ENCODE results near the gene DAAM1.

DNA sequence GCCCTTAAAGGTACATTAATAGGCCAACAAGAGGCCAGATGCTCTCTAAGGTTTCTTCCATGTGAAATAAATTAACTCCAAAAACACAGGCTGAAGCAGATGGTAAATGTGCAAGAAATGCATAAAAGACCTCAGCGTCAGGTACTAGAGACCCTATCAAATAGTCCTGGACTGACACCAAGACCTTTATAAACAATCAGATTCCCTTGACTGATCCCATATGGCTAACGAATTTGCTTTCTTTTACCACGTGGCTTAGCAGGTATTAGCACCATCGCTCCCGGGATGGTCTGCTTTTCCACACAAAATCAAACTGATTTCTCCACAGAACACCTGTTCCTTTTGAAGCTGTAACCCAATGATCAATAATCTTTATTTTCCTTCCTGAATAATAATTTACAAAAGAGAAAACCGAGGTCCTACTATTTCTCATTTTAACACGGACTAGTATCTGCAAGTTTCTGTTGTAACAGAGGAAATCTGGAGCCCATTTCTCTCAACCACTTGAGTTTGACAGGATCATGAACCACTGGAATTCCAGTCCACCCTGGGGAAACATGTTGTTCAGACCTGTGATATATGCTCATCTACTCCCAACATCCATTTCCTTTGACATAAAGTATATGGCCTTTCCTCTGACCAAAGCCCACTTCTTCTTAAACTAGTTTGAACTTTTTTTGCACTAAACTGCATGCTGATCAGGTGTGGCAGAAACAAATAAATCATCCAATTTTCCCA is 48.2 kb upstream of the DAAM1 start:
- TF ChIP-seq POLR2A (IDR thresholded peaks at IDR 0.05) = no peak
- TF ChIP-seq, protein P1, sequence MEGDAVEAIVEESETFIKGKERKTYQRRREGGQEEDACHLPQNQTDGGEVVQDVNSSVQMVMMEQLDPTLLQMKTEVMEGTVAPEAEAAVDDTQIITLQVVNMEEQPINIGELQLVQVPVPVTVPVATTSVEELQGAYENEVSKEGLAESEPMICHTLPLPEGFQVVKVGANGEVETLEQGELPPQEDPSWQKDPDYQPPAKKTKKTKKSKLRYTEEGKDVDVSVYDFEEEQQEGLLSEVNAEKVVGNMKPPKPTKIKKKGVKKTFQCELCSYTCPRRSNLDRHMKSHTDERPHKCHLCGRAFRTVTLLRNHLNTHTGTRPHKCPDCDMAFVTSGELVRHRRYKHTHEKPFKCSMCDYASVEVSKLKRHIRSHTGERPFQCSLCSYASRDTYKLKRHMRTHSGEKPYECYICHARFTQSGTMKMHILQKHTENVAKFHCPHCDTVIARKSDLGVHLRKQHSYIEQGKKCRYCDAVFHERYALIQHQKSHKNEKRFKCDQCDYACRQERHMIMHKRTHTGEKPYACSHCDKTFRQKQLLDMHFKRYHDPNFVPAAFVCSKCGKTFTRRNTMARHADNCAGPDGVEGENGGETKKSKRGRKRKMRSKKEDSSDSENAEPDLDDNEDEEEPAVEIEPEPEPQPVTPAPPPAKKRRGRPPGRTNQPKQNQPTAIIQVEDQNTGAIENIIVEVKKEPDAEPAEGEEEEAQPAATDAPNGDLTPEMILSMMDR (IDR thresholded peaks at IDR 0.05 in 8 of 11, conservative IDR thresholded peaks at IDR 0.05 in 3 of 11) = no peak

Data from spleen (tissue), 7 donors.